Endometrium (tissue), 2 donors: ENCODE measurements around the gene TBC1D7.

Experiments
- FAIRE-seq: peaks from 2 replicates; lab custom pipeline; 2012; peaks lifted over from hg19 to GRCh38; lab: Jason Lieb, UNC
- donor health status: control.
- donor health status: control.

The TBC1D7 gene

GRCh38 chr6:13268913-13269518 is 59.3 kb downstream of the TBC1D7 start:
- FAIRE-seq = no peak

- no peak for FAIRE-seq
Observed at GRCh38 chr6:13267142-13267651, 61.1 kb downstream of the TBC1D7 start.

- no peak for FAIRE-seq
Observed at GRCh38 chr6:13263669-13264068, 64.7 kb downstream of the TBC1D7 start.

GRCh38 chr6:13262302-13263230 is 65.8 kb downstream of the TBC1D7 start:
- no peak for FAIRE-seq

- no peak for FAIRE-seq
Observed at GRCh38 chr6:13261464-13261994, 66.8 kb downstream of the TBC1D7 start.

- FAIRE-seq = no peak
Observed at GRCh38 chr6:13260831-13261230, 67.5 kb downstream of the TBC1D7 start.

- no peak for FAIRE-seq
Observed at GRCh38 chr6:13260101-13260598, 68.2 kb downstream of the TBC1D7 start.

GRCh38 chr6:13259393-13259792 is 68.9 kb downstream of the TBC1D7 start:
- FAIRE-seq = no peak

- no peak for FAIRE-seq
Observed at GRCh38 chr6:13256266-13257001, 71.9 kb downstream of the TBC1D7 start.
